Progenitor cell of endocrine pancreas (in vitro differentiated cells): ENCODE data around the gene ADCY3. TPM values are rescaled to one million over a fixed set of nuclear protein-coding genes. Genes with fewer than 3 reads are reported as not detected.

Experiments used
- DNase-seq: peaks from one replicate; pipeline ENCODE4 v3.0.0; 2021; ENCODE audit warnings: low spot score; ENCODE audit not compliant: unreplicated experiment
- H3K27ac Mint-ChIP-seq: 2 replicates; pipeline ENCODE4 v1.8.0; 2021; ENCODE audit warnings: mild to moderate bottlenecking, moderate library complexity, mixed read lengths
- H3K27me3 Mint-ChIP-seq: 2 replicates; pipeline ENCODE4 v1.8.0; 2021; ENCODE audit warnings: mixed read lengths
- H3K36me3 Mint-ChIP-seq: 2 replicates; pipeline ENCODE4 v1.8.0; 2022; ENCODE audit warnings: mixed read lengths; ENCODE audit not compliant: insufficient read depth
- H3K4me1 Mint-ChIP-seq: 2 replicates; pipeline ENCODE4 v1.8.0; 2021; ENCODE audit warnings: low read depth, mixed read lengths
- H3K4me3 Mint-ChIP-seq: 2 replicates; pipeline ENCODE4 v1.8.0; 2021; ENCODE audit warnings: low read depth, mild to moderate bottlenecking, moderate library complexity, mixed read lengths
- H3K9me3 Mint-ChIP-seq: 2 replicates; pipeline ENCODE4 v1.8.0; 2021; ENCODE audit warnings: low read depth, mixed read lengths
- total RNA-seq: library from RNA; stranded (reverse); gene quantifications from 2 replicates; pipeline ENCODE4 v1.2.1, GENCODE V29; 2021
- TF ChIP-seq, protein P1 (sequence below): fragments of 200-600 bp; sonication (generic); IDR thresholded peaks from one replicate; pipeline ENCODE4 v1.5.0; 2021; ENCODE audit warnings: antibody characterized with exemption, mild to moderate bottlenecking; ENCODE audit not compliant: unreplicated experiment

The ADCY3 gene
- total RNA-seq, 1 donor from 2014 or later, result 22.6 TPM

DNA sequence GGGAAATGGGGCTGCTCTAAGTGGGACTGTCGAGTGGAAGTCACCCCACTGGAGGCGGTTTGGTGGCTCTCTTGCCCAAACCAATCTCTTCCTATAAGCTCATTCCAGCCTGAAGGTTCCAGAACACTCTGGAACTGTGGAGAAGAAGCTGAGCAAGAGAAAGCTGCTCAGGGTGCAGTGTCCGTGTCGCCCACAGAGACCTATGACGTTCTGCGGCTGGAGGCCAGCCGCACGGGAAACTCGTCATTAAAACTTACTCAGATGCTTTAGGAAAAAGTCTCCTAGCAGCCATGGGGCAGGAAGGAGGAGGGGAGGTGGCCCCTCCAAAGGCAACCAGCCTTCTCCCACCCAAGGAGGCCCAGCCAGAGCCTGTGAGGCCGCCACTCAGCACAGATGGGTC is 41.7 kb downstream of the ADCY3 start:
- Mint-ChIP-seq H3K36me3 (no peaks in the 10 kb centered on the region), H3K27ac (no peak overlapping the region), H3K27me3 (no peaks in the 10 kb centered on the region), H3K4me1 (peaks cover 2% of the 10 kb centered on the region), H3K9me3 (no peaks in the 10 kb centered on the region), H3K4me3 (no peak overlapping the region)
- DNase-seq, result no peak
- TF ChIP-seq, protein P1, sequence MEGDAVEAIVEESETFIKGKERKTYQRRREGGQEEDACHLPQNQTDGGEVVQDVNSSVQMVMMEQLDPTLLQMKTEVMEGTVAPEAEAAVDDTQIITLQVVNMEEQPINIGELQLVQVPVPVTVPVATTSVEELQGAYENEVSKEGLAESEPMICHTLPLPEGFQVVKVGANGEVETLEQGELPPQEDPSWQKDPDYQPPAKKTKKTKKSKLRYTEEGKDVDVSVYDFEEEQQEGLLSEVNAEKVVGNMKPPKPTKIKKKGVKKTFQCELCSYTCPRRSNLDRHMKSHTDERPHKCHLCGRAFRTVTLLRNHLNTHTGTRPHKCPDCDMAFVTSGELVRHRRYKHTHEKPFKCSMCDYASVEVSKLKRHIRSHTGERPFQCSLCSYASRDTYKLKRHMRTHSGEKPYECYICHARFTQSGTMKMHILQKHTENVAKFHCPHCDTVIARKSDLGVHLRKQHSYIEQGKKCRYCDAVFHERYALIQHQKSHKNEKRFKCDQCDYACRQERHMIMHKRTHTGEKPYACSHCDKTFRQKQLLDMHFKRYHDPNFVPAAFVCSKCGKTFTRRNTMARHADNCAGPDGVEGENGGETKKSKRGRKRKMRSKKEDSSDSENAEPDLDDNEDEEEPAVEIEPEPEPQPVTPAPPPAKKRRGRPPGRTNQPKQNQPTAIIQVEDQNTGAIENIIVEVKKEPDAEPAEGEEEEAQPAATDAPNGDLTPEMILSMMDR, result no peak

DNA sequence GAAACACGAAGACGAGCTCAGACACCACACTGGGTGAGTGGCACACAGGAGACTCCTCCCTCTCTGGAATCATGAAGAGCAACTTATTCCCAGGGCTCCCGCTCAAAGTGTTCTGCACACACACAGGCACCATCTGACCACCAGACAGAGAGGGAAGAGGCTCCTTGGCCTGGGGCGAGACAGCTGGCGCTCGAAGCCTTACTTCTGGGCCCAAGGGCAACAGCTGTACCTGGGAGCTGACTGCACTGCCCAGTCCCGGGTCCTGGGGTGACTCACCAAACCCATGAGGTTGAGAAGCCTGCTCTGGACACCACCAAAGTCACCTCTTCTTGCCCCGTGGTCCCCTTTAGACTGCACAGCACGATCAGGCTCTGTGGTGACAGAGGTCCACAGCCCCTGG is 42.4 kb downstream of the ADCY3 start:
- no peak for DNase-seq
- Mint-ChIP-seq H3K27ac (no peak overlapping the region), H3K4me1 (peaks cover 2% of the 10 kb centered on the region), H3K4me3 (no peak overlapping the region), H3K9me3 (no peaks in the 10 kb centered on the region), H3K27me3 (no peaks in the 10 kb centered on the region), H3K36me3 (no peaks in the 10 kb centered on the region)
- TF ChIP-seq, protein P1, result no peak

DNA sequence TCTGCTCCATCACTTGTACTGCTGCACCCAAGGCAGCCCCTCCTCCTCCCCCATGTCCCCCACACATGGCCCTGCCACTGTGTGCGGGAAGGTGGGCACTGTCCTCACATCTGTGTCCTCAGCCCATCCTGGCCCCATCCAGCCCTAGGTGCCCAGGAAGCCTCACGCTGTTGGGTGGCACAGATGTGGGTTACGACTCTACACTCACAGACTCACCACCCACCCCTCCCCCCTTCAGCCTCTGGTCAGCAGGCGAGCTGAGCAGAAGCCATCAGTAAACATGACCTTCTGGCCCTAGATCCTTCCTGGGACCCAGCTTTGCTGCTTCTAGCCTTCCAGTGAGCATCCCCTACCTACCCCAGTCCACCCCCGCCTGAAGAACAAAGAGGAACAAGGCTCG is 43.0 kb downstream of the ADCY3 start:
- no peaks in the 10 kb centered on the region for H3K9me3 Mint-ChIP-seq
- DNase-seq, result no peak
- TF ChIP-seq, protein P1, result no peak
- no peaks in the 10 kb centered on the region for H3K36me3 Mint-ChIP-seq
- no peaks in the 10 kb centered on the region for H3K27me3 Mint-ChIP-seq
- no peak overlapping the region for H3K4me3 Mint-ChIP-seq
- H3K27ac Mint-ChIP-seq, result no peak overlapping the region
- H3K4me1 Mint-ChIP-seq, result peaks cover 2% of the 10 kb centered on the region

DNA sequence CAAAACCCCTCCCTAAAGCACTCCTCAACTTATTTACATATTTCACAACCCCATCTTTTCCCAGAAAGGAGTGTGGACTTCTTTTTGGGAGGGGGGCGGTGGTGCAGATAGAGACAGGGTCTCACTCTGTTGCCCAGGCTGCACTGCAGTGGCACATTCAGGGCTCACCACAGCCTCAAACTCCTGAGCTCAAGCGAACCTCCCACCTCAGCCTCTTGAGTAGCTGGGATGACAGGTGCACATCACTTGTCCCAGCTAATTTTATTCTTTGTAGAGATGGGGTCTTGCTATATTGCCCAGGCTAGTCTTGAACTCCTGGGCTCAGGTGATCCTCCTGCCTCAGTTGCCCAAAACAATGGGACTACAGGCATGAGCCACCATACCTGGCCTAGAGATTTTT is 44.1 kb downstream of the ADCY3 start:
- DNase-seq, result no peak
- Mint-ChIP-seq H3K4me3 (no peak overlapping the region), H3K4me1 (peaks cover 2% of the 10 kb centered on the region), H3K27me3 (no peaks in the 10 kb centered on the region), H3K36me3 (no peaks in the 10 kb centered on the region), H3K9me3 (no peaks in the 10 kb centered on the region), H3K27ac (no peak overlapping the region)
- TF ChIP-seq, protein P1, result no peak

DNA sequence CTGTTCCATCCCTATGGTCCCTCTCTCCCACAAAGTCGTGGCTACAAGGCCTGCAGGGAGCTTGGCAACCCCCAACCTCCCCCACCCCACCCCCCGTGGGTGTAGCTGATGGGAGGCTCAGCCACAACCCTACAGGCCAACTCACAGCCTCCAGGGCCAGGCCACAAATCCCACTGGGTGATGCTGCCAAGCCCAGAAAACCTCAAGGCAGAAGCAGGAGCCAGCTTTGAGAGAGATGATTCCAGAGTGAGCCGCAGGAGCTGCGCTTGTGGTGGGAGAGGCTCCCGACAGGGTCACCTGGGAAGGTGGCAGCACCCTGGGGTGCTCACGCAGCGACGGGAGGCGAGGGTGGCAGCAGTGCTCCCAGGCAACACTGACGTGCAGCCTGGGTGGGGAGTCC is 44.8 kb downstream of the ADCY3 start:
- TF ChIP-seq, protein P1, result no peak
- H3K4me3 Mint-ChIP-seq, result no peak overlapping the region
- DNase-seq, result no peak
- no peaks in the 10 kb centered on the region for H3K9me3 Mint-ChIP-seq
- H3K27ac Mint-ChIP-seq, result no peak overlapping the region
- no peaks in the 10 kb centered on the region for H3K36me3 Mint-ChIP-seq
- no peaks in the 10 kb centered on the region for H3K27me3 Mint-ChIP-seq
- peaks cover 2% of the 10 kb centered on the region for H3K4me1 Mint-ChIP-seq
